HEK293T (cell line): Measurements from ENCODE around the gene PTPRM.

Experiments used
- CTCF ChIA-PET: fragments of 350-600 bp; formaldehyde crosslinking; extraction: SDS; loops from one replicate; lab custom pipeline; 2021; ENCODE audit warnings: antibody characterized with exemption, inconsistent platforms; lab: Yijun Ruan, JAX
- POLR2A ChIA-PET: fragments of 350-600 bp; formaldehyde crosslinking; extraction: SDS; loops from one replicate; lab custom pipeline; 2020; ENCODE audit warnings: antibody characterized with exemption, inconsistent platforms; lab: Yijun Ruan, JAX
- DNase-seq: peaks from one replicate; pipeline ENCODE4 v3.0.0; 2012; ENCODE audit warnings: mixed read lengths; ENCODE audit errors: extremely low spot score
- ARNT ChIP-seq: fragments of 450-650 bp; IDR thresholded peaks from 2 replicates; pipeline ENCODE4 v1.6.1; 2017; ENCODE audit warnings: mild to moderate bottlenecking
- BHLHE40 ChIP-seq: fragments of 450-650 bp; IDR thresholded peaks from 2 replicates; pipeline ENCODE4 v1.6.1; 2016; ENCODE audit warnings: mild to moderate bottlenecking, moderate library complexity, borderline replicate concordance
- CTBP1 ChIP-seq: fragments of 450-650 bp; IDR thresholded peaks from 2 replicates; pipeline ENCODE4 v1.6.1; 2016; ENCODE audit warnings: borderline replicate concordance
- ELF4 ChIP-seq: fragments of 450-650 bp; IDR thresholded peaks from 2 replicates; pipeline ENCODE4 v1.6.1; 2017; ENCODE audit warnings: antibody characterized with exemption
- FOXA1 ChIP-seq: fragments of 450-650 bp; IDR thresholded peaks from 2 replicates; pipeline ENCODE4 v1.6.1; 2016; ENCODE audit warnings: mild to moderate bottlenecking
- FOXK2 ChIP-seq: fragments of 450-650 bp; IDR thresholded peaks from 2 replicates; pipeline ENCODE4 v1.6.1; 2016; ENCODE audit warnings: mild to moderate bottlenecking
- FOXM1 ChIP-seq: fragments of 450-650 bp; IDR thresholded peaks from 2 replicates; pipeline ENCODE4 v1.6.1; 2017; ENCODE audit warnings: mild to moderate bottlenecking, borderline replicate concordance
- HDGF ChIP-seq: fragments of 450-650 bp; IDR thresholded peaks from 2 replicates; pipeline ENCODE4 v1.6.1; 2017; ENCODE audit warnings: antibody characterized with exemption, borderline replicate concordance
- L3MBTL2 ChIP-seq: fragments of 450-650 bp; conservative IDR thresholded peaks from 2 replicates; pipeline ENCODE4 v1.6.1; 2016; ENCODE audit warnings: mild to moderate bottlenecking
- LEF1 ChIP-seq: fragments of 450-650 bp; IDR thresholded peaks from 2 replicates; pipeline ENCODE4 v1.6.1; 2017; ENCODE audit warnings: mild to moderate bottlenecking, borderline replicate concordance
- NFRKB ChIP-seq: fragments of 450-650 bp; IDR thresholded peaks from 2 replicates; pipeline ENCODE4 v1.6.1; 2016; ENCODE audit warnings: mild to moderate bottlenecking, moderate library complexity
- PKNOX1 ChIP-seq: fragments of 450-650 bp; IDR thresholded peaks from 2 replicates; pipeline ENCODE4 v1.6.1; 2016
- SP1 ChIP-seq: fragments of 450-650 bp; IDR thresholded peaks from 2 replicates; pipeline ENCODE4 v1.6.1; 2017
- SUZ12 ChIP-seq: fragments of 450-650 bp; IDR thresholded peaks from 2 replicates; pipeline ENCODE4 v1.6.1; 2016; ENCODE audit warnings: mild to moderate bottlenecking
- TARDBP ChIP-seq: fragments of 450-650 bp; IDR thresholded peaks from 2 replicates; pipeline ENCODE4 v1.6.1; 2016
- ZNF384 ChIP-seq: fragments of 450-650 bp; IDR thresholded peaks from 2 replicates; pipeline ENCODE4 v1.6.1; 2016

The PTPRM gene

GRCh38 chr18:8221452-8221851 is 654.3 kb downstream of the PTPRM start:
- ChIA-PET POLR2A (no interaction called here), CTCF (no interaction called here)
- DNase-seq = no peak
- no peak for TF ChIP-seq SUZ12
- no peak for TF ChIP-seq ELF4
- no peak for TF ChIP-seq FOXK2
- no peak for TF ChIP-seq SP1
- no peak for TF ChIP-seq ZNF384
- no peak for TF ChIP-seq CTBP1
- TF ChIP-seq TARDBP = no peak
- no peak for TF ChIP-seq NFRKB
- TF ChIP-seq FOXA1 = no peak
- TF ChIP-seq ARNT = no peak
- TF ChIP-seq HDGF = no peak
- no peak for TF ChIP-seq PKNOX1

GRCh38 chr18:8224576-8224975 is 657.5 kb downstream of the PTPRM start:
- no peak for DNase-seq
- TF ChIP-seq CTBP1 (no peak), BHLHE40 (no peak), ZNF384 (no peak), LEF1 (no peak), PKNOX1 (no peak), ELF4 (no peak), TARDBP (no peak), SP1 (no peak), NFRKB (no peak)
- CTCF ChIA-PET = no interaction called here
- POLR2A ChIA-PET = no interaction called here

DNA sequence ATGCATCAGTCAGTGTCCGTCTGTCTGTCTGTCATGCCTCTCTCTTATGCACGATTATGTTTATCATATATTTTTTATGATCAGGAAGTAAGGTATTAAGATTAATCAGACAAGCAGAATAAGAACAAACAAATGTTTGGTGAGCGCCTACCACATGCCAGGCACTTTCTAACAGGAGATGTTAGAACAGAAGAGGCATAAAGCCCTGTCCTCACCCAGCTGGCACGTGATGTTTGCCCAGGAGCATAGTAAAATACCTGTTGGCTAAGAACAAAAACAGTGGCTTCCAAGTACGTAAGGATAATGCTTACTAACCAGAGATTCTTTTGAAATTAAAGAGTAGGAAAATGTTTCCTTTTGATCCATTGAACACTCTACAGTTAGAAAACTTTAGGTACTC is 661.9 kb downstream of the PTPRM start:
- CTCF ChIA-PET = no interaction called here
- DNase-seq = no peak
- TF ChIP-seq FOXK2 = no peak
- no peak for TF ChIP-seq ELF4
- TF ChIP-seq SP1 = no peak
- TF ChIP-seq BHLHE40 = no peak
- TF ChIP-seq PKNOX1 = no peak
- TF ChIP-seq ARNT = no peak
- no peak for TF ChIP-seq TARDBP
- no peak for TF ChIP-seq SUZ12
- no peak for TF ChIP-seq L3MBTL2
- TF ChIP-seq FOXA1 = no peak
- TF ChIP-seq FOXM1 = no peak
- no peak for TF ChIP-seq ZNF384
- no peak for TF ChIP-seq HDGF
- TF ChIP-seq LEF1 = no peak
- TF ChIP-seq CTBP1 = no peak
- no peak for TF ChIP-seq NFRKB
- POLR2A ChIA-PET = no interaction called here

GRCh38 chr18:8229787-8230186 is 662.7 kb downstream of the PTPRM start:
- POLR2A ChIA-PET = no interaction called here
- TF ChIP-seq HDGF (no peak), LEF1 (no peak), SUZ12 (no peak), SP1 (no peak), CTBP1 (no peak)
- CTCF ChIA-PET = no interaction called here
- DNase-seq = no peak

DNA sequence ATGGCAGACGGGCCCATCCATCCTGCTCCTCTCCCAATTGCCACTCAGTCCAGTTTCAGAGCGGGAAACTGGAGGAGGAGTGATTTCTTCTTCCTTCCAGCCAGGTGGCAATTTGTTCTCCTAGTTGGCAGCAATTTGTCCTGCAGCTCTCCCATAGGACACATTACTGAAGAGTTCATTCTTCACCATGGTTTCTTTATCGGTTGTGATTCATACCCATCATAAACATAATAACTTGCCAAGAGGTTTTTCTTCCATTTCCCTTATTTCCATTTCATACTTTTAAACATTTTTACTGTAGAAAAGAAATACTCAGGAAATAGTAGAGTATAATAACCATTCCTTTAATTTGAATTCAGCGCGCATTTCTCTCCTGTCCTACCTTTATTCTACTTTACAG is 664.2 kb downstream of the PTPRM start:
- DNase-seq = no peak
- ChIA-PET POLR2A (no interaction called here), CTCF (no interaction called here)
- TF ChIP-seq FOXK2 (no peak), ARNT (no peak), L3MBTL2 (no peak), FOXM1 (no peak), HDGF (no peak), PKNOX1 (no peak), LEF1 (no peak), ELF4 (no peak), SP1 (no peak), FOXA1 (no peak)

DNA sequence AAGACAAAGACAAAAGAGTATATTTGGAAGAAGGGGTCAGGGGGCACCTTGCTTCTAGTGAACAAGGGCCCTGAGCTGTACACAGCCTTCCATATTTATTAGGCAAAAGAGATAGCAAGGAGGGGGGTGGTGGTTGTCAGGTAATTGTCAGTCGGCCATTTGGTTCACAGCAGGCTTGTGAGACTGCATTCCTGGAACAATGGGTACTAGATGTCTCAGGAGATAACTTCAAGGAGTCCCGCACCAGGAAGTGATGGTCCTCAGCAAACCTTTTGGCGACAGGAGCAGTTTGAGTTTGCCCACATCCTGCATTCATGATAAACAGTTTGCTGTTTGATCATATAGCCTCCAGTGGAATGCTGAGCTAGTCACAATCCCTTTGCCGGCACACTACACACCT is 665.7 kb downstream of the PTPRM start:
- DNase-seq = no peak
- TF ChIP-seq L3MBTL2 = no peak
- TF ChIP-seq LEF1 = no peak
- no peak for TF ChIP-seq FOXK2
- no peak for TF ChIP-seq BHLHE40
- no peak for TF ChIP-seq FOXA1
- no peak for TF ChIP-seq ARNT
- no peak for TF ChIP-seq SP1
- no peak for TF ChIP-seq NFRKB
- POLR2A ChIA-PET = no interaction called here
- CTCF ChIA-PET = no interaction called here
